Stimulated activated CD4-positive, alpha-beta T cell treated with anti-CD3 and anti-CD28 coated beads, Interleukin-4, amount 100 ng/mL, for 48 hours (primary cell): ENCODE measurements around the gene RASSF5.
A peak's percentile ranks its signal among the peaks of the same experiment; 100 is the strongest.
"Not testable (repeated sequence)": the region's sequence is repeated elsewhere in the genome, so short reads cannot be mapped to it uniquely, and the experiment has no call there.

Experiments
- DNase-seq, 2 donors: peaks; one replicate each; pipeline ENCODE4 v3.0.0-alpha.2; 2020; ENCODE audit warnings: low read depth in 2 of 2

RASSF5 gene

GRCh38 chr1:206476591-206476990 lies 30.7 kb upstream of the RASSF5 start:
- no peak for DNase-seq

GRCh38 chr1:206477110-206477509 lies 30.2 kb upstream of the RASSF5 start:
- DNase-seq: no peak

- no peak for DNase-seq
Observed at GRCh38 chr1:206477581-206478380, 29.6 kb upstream of the RASSF5 start.

GRCh38 chr1:206478746-206479145 lies 28.6 kb upstream of the RASSF5 start:
- DNase-seq: no peak

GRCh38 chr1:206479183-206480125 lies 27.9 kb upstream of the RASSF5 start:
- DNase-seq: peak; percentile 64 to 68

- DNase-seq: no peak
Observed at GRCh38 chr1:206480211-206480610, 27.1 kb upstream of the RASSF5 start.

- DNase-seq: no peak
Observed at GRCh38 chr1:206482611-206483010, 24.7 kb upstream of the RASSF5 start.

GRCh38 chr1:206483864-206484263 lies 23.5 kb upstream of the RASSF5 start:
- not testable (repeated sequence) for DNase-seq

GRCh38 chr1:206484901-206485300 lies 22.4 kb upstream of the RASSF5 start:
- DNase-seq: no peak

- DNase-seq: no peak
Observed at GRCh38 chr1:206486995-206487788, 20.1 kb upstream of the RASSF5 start.

GRCh38 chr1:206487970-206488369 lies 19.4 kb upstream of the RASSF5 start:
- no peak for DNase-seq

- DNase-seq: no peak
Observed at GRCh38 chr1:206488466-206488865, 18.9 kb upstream of the RASSF5 start.

- peak; percentile 75 to 79 for DNase-seq
Observed at GRCh38 chr1:206489980-206490770, 17.2 kb upstream of the RASSF5 start.

GRCh38 chr1:206490771-206491405 lies 16.4 kb upstream of the RASSF5 start:
- DNase-seq: no peak

GRCh38 chr1:206491616-206492015 lies 15.7 kb upstream of the RASSF5 start:
- no peak for DNase-seq

GRCh38 chr1:206492589-206492988 lies 14.7 kb upstream of the RASSF5 start:
- DNase-seq: no peak

GRCh38 chr1:206493279-206493678 lies 14.1 kb upstream of the RASSF5 start:
- no peak for DNase-seq

GRCh38 chr1:206495011-206495461 lies 12.3 kb upstream of the RASSF5 start:
- no peak for DNase-seq

- no peak for DNase-seq
Observed at GRCh38 chr1:206495493-206496046, 11.8 kb upstream of the RASSF5 start.

GRCh38 chr1:206496131-206496793 lies 11.1 kb upstream of the RASSF5 start:
- DNase-seq: no peak
